Kidney glomerular epithelial cell (primary cell): ENCODE measurements around the gene DPF3.

Experiments used
- DNase-seq: peaks from one replicate; lab custom pipeline; 2025; lab: John Stamatoyannopoulos, UW

Gene DPF3

GRCh38 chr14:72800848-72801370 lies 93.0 kb downstream of the DPF3 start:
- DNase-seq, result no peak

GRCh38 chr14:72800296-72800695 lies 93.6 kb downstream of the DPF3 start:
- no peak for DNase-seq

- no peak for DNase-seq
These were observed 97.0 kb downstream of the DPF3 start for GRCh38 chr14:72796935-72797334.

GRCh38 chr14:72793156-72793939 lies 100.6 kb downstream of the DPF3 start:
- DNase-seq, result no peak

- DNase-seq, result no peak
These were observed 101.7 kb downstream of the DPF3 start for GRCh38 chr14:72792051-72792788.

- no peak for DNase-seq
These were observed 102.9 kb downstream of the DPF3 start for GRCh38 chr14:72790887-72791566.

- DNase-seq, result no peak
These were observed 104.8 kb downstream of the DPF3 start for GRCh38 chr14:72788972-72789728.

GRCh38 chr14:72788255-72788654 lies 105.6 kb downstream of the DPF3 start:
- peak; percentile 53 for DNase-seq

- DNase-seq, result no peak
These were observed 106.1 kb downstream of the DPF3 start for GRCh38 chr14:72787841-72788240.

GRCh38 chr14:72786378-72787350 lies 107.2 kb downstream of the DPF3 start:
- DNase-seq, result no peak

- DNase-seq, result no peak
These were observed 110.2 kb downstream of the DPF3 start for GRCh38 chr14:72783741-72784140.

- DNase-seq, result no peak
These were observed 111.1 kb downstream of the DPF3 start for GRCh38 chr14:72782817-72783216.

- peak; percentile 83 for DNase-seq
These were observed 112.1 kb downstream of the DPF3 start for GRCh38 chr14:72781561-72782508.

GRCh38 chr14:72780751-72781150 lies 113.2 kb downstream of the DPF3 start:
- no peak for DNase-seq

GRCh38 chr14:72779679-72780078 lies 114.2 kb downstream of the DPF3 start:
- no peak for DNase-seq

GRCh38 chr14:72777636-72778035 lies 116.3 kb downstream of the DPF3 start:
- DNase-seq, result no peak

- no peak for DNase-seq
These were observed 117.1 kb downstream of the DPF3 start for GRCh38 chr14:72776701-72777261.

- no peak for DNase-seq
These were observed 117.9 kb downstream of the DPF3 start for GRCh38 chr14:72775923-72776554.
